DMS 273 (cell line): ENCODE data around the gene PAXX.
A peak's percentile ranks its signal among the peaks of the same experiment; 100 is the strongest.

ENCODE experiments used
- DNase-seq: peaks from one replicate; lab custom pipeline; 2025; ENCODE audit not compliant: unreplicated experiment; lab: John Stamatoyannopoulos, UW

Gene PAXX

DNA sequence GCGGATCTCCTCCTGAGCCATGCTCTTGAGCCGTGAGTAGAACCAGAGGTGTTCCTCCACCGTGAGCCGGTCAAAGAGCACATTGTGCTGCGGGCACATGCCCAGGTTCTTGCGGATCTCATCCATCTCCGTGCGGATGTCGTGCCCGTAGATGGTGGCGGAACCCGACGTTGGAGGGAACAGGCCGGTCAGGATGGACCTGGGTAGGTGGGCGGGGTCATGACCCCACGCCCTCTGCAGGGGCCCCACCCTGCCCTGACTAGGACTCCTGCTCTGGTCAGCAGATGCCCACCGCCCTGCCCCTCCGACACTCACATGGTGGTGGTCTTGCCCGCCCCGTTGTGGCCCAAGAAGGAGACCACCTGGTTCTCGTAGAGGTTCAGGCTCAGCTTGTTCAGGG lies 23.8 kb downstream of the PAXX start:
- DNase-seq, result no peak

- DNase-seq, result no peak
These were observed 24.2 kb downstream of the PAXX start for GRCh38 chr9:137016436-137016835.

DNA sequence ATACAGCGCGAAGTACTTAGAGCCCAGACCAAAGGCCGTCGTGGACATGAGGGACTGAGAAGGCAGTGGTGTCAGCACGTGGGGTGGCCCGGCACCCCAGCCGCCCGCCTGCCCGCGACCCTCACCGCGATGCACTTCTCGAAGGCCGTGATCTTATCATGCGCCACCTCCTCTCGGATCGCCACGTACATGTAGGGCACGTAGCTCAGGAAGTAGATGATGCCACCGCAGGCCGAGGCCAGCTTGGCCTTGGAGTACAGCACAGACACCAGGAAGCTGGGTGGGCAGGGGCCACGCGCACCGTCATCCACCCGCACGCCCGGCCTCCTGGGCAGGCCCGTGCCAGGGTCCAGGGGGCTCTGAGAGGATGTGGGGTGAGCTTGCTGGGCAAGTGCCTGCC lies 24.8 kb downstream of the PAXX start:
- DNase-seq, result no peak

DNA sequence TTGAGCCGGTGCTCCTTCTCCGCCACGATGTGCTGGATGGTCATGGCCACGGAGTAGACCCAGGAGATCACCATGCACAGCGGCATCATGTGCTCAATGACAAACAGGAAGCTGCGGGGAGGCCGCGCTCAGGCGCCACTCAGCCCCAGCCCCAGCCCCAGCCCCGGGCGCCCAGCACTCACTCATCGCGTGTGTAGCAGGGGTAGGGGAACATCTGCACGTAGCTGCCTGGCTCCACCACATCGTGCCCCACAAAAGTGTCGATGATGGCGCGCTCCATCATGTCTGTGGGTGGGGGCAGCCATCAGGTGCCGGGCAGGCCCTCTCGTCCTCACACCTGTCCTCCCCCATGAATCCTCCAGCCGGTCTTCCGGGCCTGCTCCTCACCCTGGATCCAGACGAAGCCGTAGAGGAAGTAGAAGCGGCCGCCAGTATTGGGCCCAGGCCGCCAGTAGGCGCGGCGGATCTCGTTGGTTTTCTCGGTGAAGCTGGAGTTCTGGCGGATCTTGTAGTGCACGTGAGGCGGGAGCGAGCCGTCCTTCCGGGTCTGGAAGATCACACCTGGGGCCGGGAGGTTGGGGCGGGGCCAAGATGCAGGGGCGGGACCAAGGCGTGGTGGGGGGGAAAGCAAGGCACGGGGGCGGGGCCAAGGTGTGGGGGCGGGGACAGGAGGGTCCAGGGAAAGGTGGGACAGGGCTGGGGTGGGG lies 25.7 kb downstream of the PAXX start:
- DNase-seq, result no peak

DNA sequence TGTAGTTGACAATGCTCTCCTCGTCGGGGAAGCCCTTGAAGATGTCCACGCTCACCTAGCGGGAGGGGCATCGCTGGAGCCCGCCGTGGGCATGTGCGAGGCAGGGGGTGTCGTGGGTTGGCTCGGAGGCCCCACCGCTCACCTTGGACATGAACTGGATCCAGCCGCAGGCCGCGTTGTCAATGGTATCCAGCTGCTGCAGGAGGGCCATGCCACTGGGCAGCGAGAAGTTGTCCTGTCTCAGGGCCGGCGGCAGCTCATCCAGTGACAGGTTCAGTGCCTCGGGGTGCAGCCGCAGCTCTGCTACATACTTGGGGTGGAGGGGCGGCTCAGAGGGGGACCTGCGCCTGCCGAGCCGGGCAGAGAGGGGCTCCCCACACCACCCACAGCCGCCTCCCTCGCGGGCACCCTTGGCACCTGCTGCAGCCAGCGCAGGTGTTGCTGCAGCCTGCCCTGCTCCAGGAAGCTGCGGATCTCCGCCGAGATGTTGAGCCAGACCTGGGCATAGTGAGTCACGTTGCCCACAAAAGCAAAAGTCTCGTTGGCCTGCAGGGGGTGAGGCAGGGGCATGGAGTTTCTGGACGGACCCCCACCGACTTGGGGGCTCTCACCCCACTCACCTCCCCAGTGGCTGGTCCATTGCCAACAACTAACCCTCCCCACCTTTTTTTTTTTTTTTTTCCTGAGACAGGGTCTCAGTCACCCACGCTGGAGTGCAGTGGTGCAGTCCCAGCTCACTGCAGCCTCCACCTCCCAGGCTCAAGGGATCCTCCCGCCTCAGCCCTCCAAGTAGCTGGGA lies 26.7 kb downstream of the PAXX start:
- DNase-seq, result no peak

DNA sequence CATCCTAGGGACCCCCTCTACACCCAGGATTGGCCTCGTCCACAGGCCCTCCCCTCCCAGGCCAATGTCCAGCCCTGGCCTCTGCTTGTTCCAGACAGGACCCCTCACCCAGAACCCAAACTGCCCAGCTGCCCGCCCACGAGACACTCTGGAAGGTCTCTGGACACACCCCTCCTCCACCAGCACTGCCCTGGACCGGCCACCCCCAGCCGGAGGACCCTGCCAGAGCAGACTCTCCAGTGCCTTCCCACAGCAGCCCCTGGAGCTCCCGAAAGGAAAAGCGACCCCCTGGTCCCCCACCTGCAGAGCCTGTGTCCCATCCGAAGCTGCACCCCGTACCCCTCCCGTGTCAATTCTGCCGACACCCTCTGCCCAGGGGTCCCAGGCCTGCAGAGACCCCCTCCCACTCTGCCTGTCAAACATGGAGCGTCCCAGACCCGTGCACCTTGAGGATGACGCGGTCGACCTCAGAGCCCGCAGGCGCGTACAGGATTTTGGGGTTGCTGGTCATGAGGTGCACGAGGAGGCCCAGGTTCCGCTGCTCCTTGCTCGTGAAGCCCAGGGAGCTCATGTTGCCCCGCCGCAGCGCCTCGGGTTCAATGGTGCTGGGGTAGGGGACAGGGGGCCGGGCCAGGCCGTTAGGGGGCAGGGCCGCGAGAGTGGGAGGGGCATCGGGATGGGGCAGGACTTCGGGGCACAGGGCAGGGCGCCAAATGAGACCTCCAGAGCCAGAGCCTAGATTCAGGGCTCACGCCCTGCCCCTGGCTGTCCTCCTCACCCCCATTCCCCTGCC lies 27.9 kb downstream of the PAXX start:
- DNase-seq, result no peak

- no peak for DNase-seq
These were observed 28.7 kb downstream of the PAXX start for GRCh38 chr9:137020771-137021567.

DNA sequence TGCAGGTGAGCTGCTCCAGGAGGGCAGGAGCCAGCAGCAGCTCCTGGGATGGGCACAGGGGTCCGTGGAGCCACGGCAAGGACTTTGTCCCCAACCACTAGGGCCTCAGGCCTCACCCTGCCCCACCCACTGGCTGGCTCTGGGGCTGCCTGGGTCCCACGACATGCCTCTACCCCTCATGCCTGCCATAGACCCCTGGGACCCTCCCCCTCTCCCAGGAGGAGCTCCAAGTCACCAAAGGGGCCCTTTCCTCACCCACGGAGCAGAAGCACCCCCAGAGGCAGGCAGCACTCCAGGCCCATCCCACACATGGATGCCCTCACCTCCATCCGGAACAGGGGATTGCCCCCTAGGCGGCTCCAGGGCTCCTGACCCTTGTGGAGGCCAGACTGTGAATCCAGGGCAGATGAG lies 29.4 kb downstream of the PAXX start:
- DNase-seq, result no peak

GRCh38 chr9:137021979-137022661 lies 29.9 kb downstream of the PAXX start:
- peak; percentile 63 for DNase-seq

DNA sequence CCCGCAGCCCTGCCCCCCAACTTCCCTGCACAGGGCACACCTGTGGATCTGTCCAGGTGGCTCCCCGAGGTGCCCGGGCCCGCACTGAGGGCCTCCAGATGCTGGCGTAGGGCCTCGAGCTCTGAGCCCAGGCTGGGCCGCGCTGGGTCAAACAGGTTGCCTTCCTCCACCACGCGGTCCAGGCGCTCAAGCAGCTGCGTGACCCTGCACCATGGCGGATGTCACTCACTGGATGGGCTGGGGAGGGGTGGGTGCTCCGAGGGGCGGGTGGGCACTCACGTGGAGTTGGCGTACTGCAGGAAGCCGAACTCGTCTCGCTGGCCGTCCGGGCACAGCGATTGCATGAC lies 30.4 kb downstream of the PAXX start:
- DNase-seq, result no peak

- DNase-seq, result no peak
These were observed 30.9 kb downstream of the PAXX start for GRCh38 chr9:137023157-137023556.

- peak; percentile 38 for DNase-seq
These were observed 31.4 kb downstream of the PAXX start for GRCh38 chr9:137023583-137023991.

GRCh38 chr9:137025517-137025966 lies 33.3 kb downstream of the PAXX start:
- DNase-seq, result peak; percentile 94

DNA sequence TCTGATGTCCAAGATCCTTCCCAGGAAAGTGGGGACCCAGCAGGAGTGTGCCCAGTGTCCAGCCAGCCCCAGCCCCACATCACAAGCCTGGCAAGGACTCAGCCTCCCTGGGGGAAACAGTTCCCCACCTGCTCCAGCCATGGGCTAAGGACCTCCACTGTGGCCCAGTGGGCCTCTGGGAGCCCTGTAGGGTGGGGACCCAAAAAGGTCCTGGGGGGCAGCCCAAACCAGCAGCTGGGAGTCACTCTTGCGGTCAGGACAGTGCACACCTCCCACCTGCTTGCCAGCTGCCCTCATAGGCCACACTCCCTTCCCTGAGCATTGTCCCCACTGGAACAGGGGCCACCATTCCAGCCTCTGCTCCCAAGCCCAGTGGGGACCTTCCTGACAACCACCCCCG lies 34.2 kb downstream of the PAXX start:
- DNase-seq, result no peak

- DNase-seq, result peak; percentile 40
These were observed 34.6 kb downstream of the PAXX start for GRCh38 chr9:137026828-137027227.

DNA sequence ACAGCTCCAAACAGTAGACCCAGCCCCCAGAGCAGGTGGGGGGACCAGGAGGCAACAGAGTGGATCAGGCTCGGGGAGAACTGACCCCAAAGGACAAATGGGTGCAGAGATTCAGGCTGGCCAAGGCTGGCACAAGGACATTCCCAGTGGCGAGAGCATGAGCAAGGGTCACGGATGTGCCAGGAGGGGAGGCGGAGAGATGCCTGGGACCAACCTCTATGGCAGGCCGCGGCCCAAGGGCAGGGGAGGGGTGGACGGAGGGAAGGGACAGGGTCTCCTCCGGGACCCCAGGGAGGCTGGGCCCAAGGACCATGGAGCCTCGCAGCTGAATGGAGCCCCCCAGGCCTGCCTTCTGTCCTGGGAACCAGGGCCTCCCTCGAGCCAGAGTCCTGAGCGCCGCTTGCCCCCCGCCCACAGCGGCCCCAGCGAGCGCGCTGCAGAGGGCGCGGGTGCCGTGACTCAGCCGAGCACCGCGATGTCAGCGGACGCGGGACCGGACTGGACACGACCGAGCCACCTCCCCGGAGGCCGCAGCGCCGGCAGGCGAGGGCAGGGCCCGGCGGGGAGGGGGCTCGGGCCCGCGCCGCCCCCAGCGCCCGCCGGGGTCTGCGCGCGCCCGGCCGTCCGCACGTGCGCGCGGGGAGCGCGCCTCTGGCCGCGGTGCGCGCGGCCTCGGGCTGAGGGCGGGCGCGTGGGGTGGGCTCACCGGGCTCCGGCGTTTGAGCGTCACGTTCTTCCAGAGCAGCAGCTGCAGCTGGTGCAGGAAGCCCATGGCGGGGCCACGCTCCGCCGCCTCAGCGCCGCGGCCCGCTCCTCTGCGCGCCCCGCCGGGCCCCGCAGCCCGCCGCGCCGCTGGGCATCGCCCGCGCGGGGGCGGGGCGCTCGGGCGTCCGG lies 35.4 kb downstream of the PAXX start, which contains the start of gene ABCA2:
Gene ABCA2, minus strand, starts transcription at position 869 of the 894 bp plus-strand sequence. Its CDS starts 97 bp downstream, at position 772.
- peak; percentile 64 for DNase-seq

DNA sequence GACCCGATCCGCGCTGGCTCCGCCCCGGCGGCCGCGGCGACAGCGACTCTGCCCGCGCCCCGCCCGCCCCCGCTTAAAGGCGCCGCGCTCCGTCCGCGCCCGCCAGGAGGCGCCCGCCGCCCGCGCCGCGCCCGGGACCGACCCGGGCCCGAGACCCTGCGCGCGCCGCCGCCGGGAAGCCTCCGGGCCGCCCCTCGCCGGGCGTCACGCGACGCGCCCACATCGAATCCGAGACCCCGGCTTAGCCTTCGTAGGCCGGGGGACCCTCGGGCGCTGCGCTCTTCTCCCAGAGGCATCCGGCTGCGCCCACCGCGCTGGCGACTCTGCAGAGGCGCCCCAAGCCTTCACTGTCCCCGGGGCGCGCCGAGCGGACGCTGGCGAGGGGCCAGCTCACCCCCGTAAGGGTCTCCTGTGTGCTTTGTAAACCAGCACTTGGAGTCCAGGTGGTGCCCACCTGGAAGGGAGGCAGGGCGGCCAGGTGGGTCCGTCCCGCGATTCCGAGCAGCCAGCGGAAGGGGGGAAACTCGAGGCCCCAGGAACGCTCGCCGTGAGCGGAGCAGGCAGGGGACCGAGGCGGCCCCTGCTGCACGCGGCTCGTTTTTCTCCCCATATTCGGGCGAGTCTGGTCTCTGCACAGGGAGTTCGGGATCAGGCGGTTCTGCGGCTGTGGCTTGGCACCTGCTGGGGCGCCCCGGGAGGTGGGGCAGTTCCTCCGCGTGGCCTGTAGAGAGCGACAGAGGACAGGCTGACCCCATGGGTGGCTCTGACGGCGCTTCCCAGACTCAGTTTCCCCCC lies 36.2 kb downstream of the PAXX start:
- DNase-seq, result peak; percentile 84
